HG03064 (cell line): ENCODE results near the gene MEIOC.
"Not testable (repeated sequence)": the region's sequence is repeated elsewhere in the genome, so short reads cannot be mapped to it uniquely, and the experiment has no call there.

Experiments used
- ATAC-seq: cut with Tn5 transposase; IDR thresholded peaks from one replicate; pipeline ENCODE4 v1.9.1; 2021; ENCODE audit warnings: low read depth; ENCODE audit not compliant: unreplicated experiment

The MEIOC gene

GRCh38 chr17:44655983-44656710 is at the start of gene MEIOC:
Gene MEIOC (plus strand): TSS chr17:44656468. CDS start chr17:44656614, 146 bp downstream.
- ATAC-seq, result no peak

- ATAC-seq, result no peak
Measured at GRCh38 chr17:44606658-44607057, 49.6 kb upstream of the MEIOC start.

- no peak for ATAC-seq
Measured at GRCh38 chr17:44607836-44608690, 48.2 kb upstream of the MEIOC start.

GRCh38 chr17:44608727-44609435 is 47.4 kb upstream of the MEIOC start:
- no peak for ATAC-seq

GRCh38 chr17:44610331-44610730 is 45.9 kb upstream of the MEIOC start:
- ATAC-seq, result no peak

DNA sequence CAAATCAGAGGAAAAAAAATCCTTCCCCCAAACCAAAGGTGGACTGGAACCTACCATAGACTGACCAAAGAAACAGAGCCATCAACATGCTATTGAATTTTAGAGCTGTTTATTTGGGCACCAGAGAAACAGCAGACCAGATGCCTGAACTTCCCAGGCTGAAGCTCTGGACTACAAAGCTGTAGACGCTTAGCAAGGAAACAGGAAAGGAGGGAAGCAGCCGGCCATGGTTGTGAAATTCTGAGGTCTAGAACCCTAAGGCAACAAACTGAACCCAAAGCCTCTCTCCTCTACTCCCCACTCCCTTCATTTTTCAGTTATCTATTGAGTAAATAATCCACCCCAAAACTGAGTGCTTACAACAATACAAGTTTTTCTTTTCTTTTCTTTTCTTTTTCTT is 45.4 kb upstream of the MEIOC start:
- no peak for ATAC-seq

GRCh38 chr17:44614862-44615261 is 41.4 kb upstream of the MEIOC start:
- ATAC-seq, result no peak

- not testable (repeated sequence) for ATAC-seq
Measured at GRCh38 chr17:44618652-44619051, 37.6 kb upstream of the MEIOC start.

- ATAC-seq, result no peak
Measured at GRCh38 chr17:44623070-44623725, 33.1 kb upstream of the MEIOC start.

- no peak for ATAC-seq
Measured at GRCh38 chr17:44627513-44628242, 28.6 kb upstream of the MEIOC start.

- ATAC-seq, result no peak
Measured at GRCh38 chr17:44628243-44629188, 27.8 kb upstream of the MEIOC start.

DNA sequence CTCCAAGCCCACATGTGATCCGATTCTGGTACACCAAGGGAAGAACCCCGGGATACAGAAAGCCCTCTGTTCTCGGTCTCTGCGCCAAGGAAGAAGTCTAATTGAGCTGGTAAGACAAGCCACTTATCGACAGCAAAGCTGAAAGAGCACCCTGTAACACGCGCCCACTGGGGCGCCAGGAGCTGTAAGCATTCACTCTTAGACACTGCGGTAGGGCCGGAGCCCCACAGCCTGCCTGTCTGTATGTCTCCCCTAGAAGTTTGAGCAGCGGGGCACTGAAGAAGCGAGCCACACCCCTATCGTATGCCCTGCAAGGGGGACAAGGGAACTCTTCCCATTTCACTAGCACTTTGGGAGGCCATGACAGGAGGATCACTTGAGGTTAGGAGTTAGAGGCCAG is 27.0 kb upstream of the MEIOC start:
- ATAC-seq, result no peak

DNA sequence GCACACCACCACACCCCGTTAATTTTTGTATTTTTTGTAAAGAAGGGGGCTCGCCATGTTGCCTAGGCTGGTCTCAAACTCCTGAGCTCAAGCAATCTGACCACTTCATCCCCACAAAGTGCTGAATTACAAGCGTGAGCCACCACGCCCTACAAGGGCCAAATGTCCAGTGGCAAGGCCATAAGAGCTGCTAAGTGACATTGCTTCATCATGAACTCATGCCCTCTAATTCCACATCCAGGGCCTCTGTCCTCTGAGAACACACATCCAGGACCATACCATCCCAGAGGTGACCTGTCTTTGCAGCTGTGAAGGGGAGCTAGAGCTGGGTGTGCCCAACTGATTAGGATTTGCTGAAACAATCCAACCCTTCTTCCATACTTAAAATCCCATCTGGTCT is 25.6 kb upstream of the MEIOC start:
- no peak for ATAC-seq

DNA sequence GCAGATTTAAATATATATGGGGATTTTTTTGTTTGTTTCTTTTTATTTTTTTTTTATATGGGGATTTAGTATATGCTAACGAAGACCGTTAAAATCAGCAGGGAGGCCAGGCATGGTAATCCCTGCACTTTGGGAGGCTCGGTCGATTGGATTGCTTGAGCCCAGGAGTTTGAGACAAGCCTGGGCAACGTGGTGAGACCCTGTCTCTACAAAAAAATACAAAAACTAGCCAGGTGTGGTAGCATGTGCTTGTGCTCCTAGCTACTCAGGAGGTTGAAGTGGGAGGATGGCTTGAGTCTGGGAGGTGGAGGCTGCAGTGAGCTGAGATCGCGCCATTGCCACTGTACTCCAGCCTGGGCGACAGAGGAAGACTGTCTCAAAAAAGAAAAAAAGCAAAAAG is 22.3 kb upstream of the MEIOC start:
- no peak for ATAC-seq

GRCh38 chr17:44634401-44634800 is 21.9 kb upstream of the MEIOC start:
- ATAC-seq, result not testable (repeated sequence)

DNA sequence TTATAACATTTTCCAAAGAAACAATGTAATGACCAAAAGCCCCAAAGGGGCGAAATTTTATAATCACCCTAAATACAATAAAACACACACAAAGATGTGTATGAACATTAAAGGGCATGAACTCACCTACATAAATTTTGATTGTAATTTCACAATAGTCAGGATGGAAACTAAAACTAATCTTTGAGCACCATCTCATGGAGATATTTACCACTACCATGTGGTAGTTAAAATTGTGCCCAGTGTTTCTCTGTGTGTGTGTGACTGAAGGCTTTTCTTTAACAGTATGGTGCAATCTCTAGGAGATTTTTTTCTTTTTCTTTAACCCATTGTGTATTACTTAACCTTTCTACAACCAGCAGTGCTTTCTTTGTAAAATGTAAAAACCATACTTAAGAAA is 19.7 kb upstream of the MEIOC start:
- no peak for ATAC-seq

- ATAC-seq, result no peak
Measured at GRCh38 chr17:44637066-44637465, 19.2 kb upstream of the MEIOC start.

- ATAC-seq, result no peak
Measured at GRCh38 chr17:44642834-44643233, 13.4 kb upstream of the MEIOC start.

DNA sequence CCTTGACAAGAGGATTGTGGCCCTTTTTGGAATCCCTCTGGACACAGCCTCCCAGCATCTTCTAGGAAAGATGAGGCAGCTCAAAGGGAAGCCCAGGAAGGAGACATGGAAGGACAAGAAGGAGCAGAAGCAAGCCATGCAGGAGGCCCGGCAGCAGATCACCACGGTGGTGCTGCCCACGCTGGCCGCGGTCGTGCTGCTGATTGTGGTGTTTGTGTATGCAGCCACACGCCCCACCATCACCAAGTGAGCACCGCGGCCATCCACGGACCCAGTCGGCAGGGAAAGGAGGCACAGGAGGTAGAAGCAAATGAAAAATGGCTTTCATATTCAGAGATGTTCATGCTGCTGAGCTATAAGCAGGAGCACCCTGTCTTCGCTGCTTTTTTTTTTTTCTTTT is 10.9 kb upstream of the MEIOC start:
- no peak for ATAC-seq
